HG03342 (cell line): ENCODE measurements around the gene KIAA0586.
"Not testable (repeated sequence)": the region's sequence is repeated elsewhere in the genome, so short reads cannot be mapped to it uniquely, and the experiment has no call there.

Experiments used
- ATAC-seq: cut with Tn5 transposase; IDR thresholded peaks from one replicate; pipeline ENCODE4 v1.9.1; 2021; ENCODE audit warnings: mild to moderate bottlenecking, moderate library complexity; ENCODE audit not compliant: unreplicated experiment

The KIAA0586 gene

GRCh38 chr14:58543253-58543652 lies 115.7 kb downstream of the KIAA0586 start:
- ATAC-seq = no peak

GRCh38 chr14:58547649-58548048 lies 120.1 kb downstream of the KIAA0586 start:
- ATAC-seq = no peak

GRCh38 chr14:58549105-58549757 lies 121.7 kb downstream of the KIAA0586 start:
- no peak for ATAC-seq

- no peak for ATAC-seq
Observed at GRCh38 chr14:58553959-58554358, 126.4 kb downstream of the KIAA0586 start.

GRCh38 chr14:58555647-58556046 lies 128.1 kb downstream of the KIAA0586 start:
- no peak for ATAC-seq

- ATAC-seq = no peak
Observed at GRCh38 chr14:58557242-58557641, 129.7 kb downstream of the KIAA0586 start.

- no peak for ATAC-seq
Observed at GRCh38 chr14:58560208-58560607, 132.7 kb downstream of the KIAA0586 start.

- ATAC-seq = no peak
Observed at GRCh38 chr14:58562141-58562540, 134.6 kb downstream of the KIAA0586 start.

- no peak for ATAC-seq
Observed at GRCh38 chr14:58563978-58564377, 136.5 kb downstream of the KIAA0586 start.

GRCh38 chr14:58565832-58566231 lies 138.3 kb downstream of the KIAA0586 start:
- ATAC-seq = no peak

- ATAC-seq = no peak
Observed at GRCh38 chr14:58566979-58567378, 139.5 kb downstream of the KIAA0586 start.

GRCh38 chr14:58568322-58568721 lies 140.8 kb downstream of the KIAA0586 start:
- no peak for ATAC-seq

GRCh38 chr14:58571256-58571655 lies 143.7 kb downstream of the KIAA0586 start:
- no peak for ATAC-seq

- ATAC-seq = no peak
Observed at GRCh38 chr14:58571769-58572472, 144.4 kb downstream of the KIAA0586 start.

- no peak for ATAC-seq
Observed at GRCh38 chr14:58572473-58572853, 144.9 kb downstream of the KIAA0586 start.

GRCh38 chr14:58572863-58573262 lies 145.3 kb downstream of the KIAA0586 start:
- no peak for ATAC-seq

- ATAC-seq = no peak
Observed at GRCh38 chr14:58574623-58575022, 147.1 kb downstream of the KIAA0586 start.

- no peak for ATAC-seq
Observed at GRCh38 chr14:58575956-58576355, 148.4 kb downstream of the KIAA0586 start.

GRCh38 chr14:58580035-58580434 lies 152.5 kb downstream of the KIAA0586 start:
- ATAC-seq = not testable (repeated sequence)

- ATAC-seq = not testable (repeated sequence)
Observed at GRCh38 chr14:58581389-58581788, 153.9 kb downstream of the KIAA0586 start.

GRCh38 chr14:58584383-58584782 lies 156.9 kb downstream of the KIAA0586 start:
- no peak for ATAC-seq

GRCh38 chr14:58587271-58587670 lies 159.8 kb downstream of the KIAA0586 start:
- no peak for ATAC-seq

- not testable (repeated sequence) for ATAC-seq
Observed at GRCh38 chr14:58588321-58588720, 160.8 kb downstream of the KIAA0586 start.
